Right renal cortex interstitium (tissue), 3 donors: ENCODE measurements around the gene SFMBT2. TPM values are rescaled to one million over a fixed set of nuclear protein-coding genes. Genes with fewer than 3 reads are reported as not detected.
A peak's percentile ranks its signal among the peaks of the same experiment; 100 is the strongest.

Experiments used
- DNase-seq, 3 donors: peaks; one replicate each; pipeline ENCODE4 v3.0.0-alpha.2; 2013; ENCODE audit warnings: low read depth in 3 of 3, low spot score in 2 of 3
- polyA plus RNA-seq, 3 donors: library from polyadenylated mRNA; unstranded; fragments of 120-200 nt; gene quantifications; one replicate each; pipeline ENCODE4 v1.2.1, GENCODE V29; 2013; ENCODE audit not compliant: insufficient read length in 3 of 3

SFMBT2 gene
- 1 to 10 TPM; 5.9 to 6.6 (median 6.4) TPM for polyA plus RNA-seq

- no peak for DNase-seq
Observed at GRCh38 chr10:7410862-7411670, at the start of gene SFMBT2. TSS of gene SFMBT2 (minus strand) at chr10:7411034. CDS start at chr10:7381898, 29,136 bp downstream.

- no peak for DNase-seq
Observed at GRCh38 chr10:7460006-7460405, 49.2 kb upstream of the SFMBT2 start.

GRCh38 chr10:7458556-7458955, 47.7 kb upstream of the SFMBT2 start:
- no peak for DNase-seq

GRCh38 chr10:7457478-7458316, 46.9 kb upstream of the SFMBT2 start:
- DNase-seq, result no peak

GRCh38 chr10:7449063-7449695, 38.3 kb upstream of the SFMBT2 start:
- no peak for DNase-seq

GRCh38 chr10:7445474-7446185, 34.8 kb upstream of the SFMBT2 start:
- DNase-seq, result no peak

GRCh38 chr10:7444551-7445121, 33.8 kb upstream of the SFMBT2 start:
- DNase-seq, result no peak

GRCh38 chr10:7443036-7443435, 32.2 kb upstream of the SFMBT2 start:
- no peak for DNase-seq

GRCh38 chr10:7441403-7442147, 30.7 kb upstream of the SFMBT2 start:
- DNase-seq, result no peak

- DNase-seq, result no peak
Observed at GRCh38 chr10:7439696-7440095, 28.9 kb upstream of the SFMBT2 start.

- peak in 2 of 3 donors; percentile 42 to 50 for DNase-seq
Observed at GRCh38 chr10:7438196-7438986, 27.6 kb upstream of the SFMBT2 start.

GRCh38 chr10:7436490-7437100, 25.8 kb upstream of the SFMBT2 start:
- no peak for DNase-seq

GRCh38 chr10:7435674-7436073, 24.8 kb upstream of the SFMBT2 start:
- no peak for DNase-seq

- DNase-seq, result no peak
Observed at GRCh38 chr10:7434378-7434777, 23.5 kb upstream of the SFMBT2 start.

GRCh38 chr10:7433861-7434260, 23.0 kb upstream of the SFMBT2 start:
- DNase-seq, result no peak

GRCh38 chr10:7432884-7433726, 22.3 kb upstream of the SFMBT2 start:
- DNase-seq, result no peak

- DNase-seq, result no peak
Observed at GRCh38 chr10:7428673-7429350, 18.0 kb upstream of the SFMBT2 start.
